Measurements from ENCODE around the gene DDX24.

The DDX24 gene

DNA sequence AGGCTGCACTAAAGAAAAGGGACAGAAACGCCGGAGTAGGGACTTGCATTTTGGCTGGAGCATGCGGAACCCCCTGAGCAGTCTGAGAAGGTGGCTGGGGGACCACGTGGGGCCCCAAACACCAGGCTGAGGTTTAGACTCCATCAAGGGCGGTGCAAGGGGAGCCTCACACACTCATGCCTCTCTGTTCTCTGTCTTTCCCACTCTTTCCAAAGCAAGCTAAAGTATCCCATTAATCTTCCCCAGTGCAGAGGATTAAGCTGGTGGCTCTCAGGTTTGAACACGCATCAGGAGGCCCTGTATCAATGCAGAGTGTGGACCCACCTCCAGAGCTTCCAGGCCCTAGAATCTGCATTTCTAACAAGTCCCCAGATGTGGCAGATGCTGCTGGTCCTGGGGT, 70.4 kb downstream of the DDX24 start:
- Histone ChIP-seq H3K23ac (ENCODE audit: low read length) (no peak overlapping the region), H2AK5ac (ENCODE audit: low read length) (no peak overlapping the region), H3K4me2 (ENCODE audit: low read length) (no peak overlapping the region), H2BK15ac (replicated peaks; ENCODE audit: low read depth) (no peak overlapping the region), H3K4ac (ENCODE audit: low read depth, low read length) (no peak overlapping the region), H4K5ac (ENCODE audit: low read length) (no peak overlapping the region), H3K4me1 (ENCODE audit: control insufficient read depth, low read depth, low read length) (no peaks in the 10 kb centered on the region), H4K8ac (ENCODE audit: low read depth, low read length) (no peak overlapping the region), H3K79me1 (ENCODE audit: low read length) (no peaks in the 10 kb centered on the region), H3K27me3 (ENCODE audit: insufficient read depth, low read length, poor library complexity) (no peaks in the 10 kb centered on the region), H3K27ac (ENCODE audit: low read depth, low read length) (no peak overlapping the region), H3K36me3 (ENCODE audit: control insufficient read depth, insufficient read depth, low read length) (no peaks in the 10 kb centered on the region), H3K9ac (ENCODE audit: low read length) (no peak overlapping the region), H2BK120ac (ENCODE audit: low read depth, low read length) (no peak overlapping the region), H2BK5ac (ENCODE audit: low read length) (no peak overlapping the region), H3K56ac (ENCODE audit: low read length) (no peak overlapping the region), H3K18ac (ENCODE audit: low read length) (no peak overlapping the region), H3K79me2 (ENCODE audit: control insufficient read depth, insufficient read depth, low read length) (no peaks in the 10 kb centered on the region), H3K4me3 (ENCODE audit: low read length) (no peak overlapping the region)
- no CpG with 5 or more reads among the region's 6 CpGs for WGBS (ENCODE audit: extremely low coverage, insufficient coverage, low lambda C conversion rate)
- DNase-seq: no peak

- Histone ChIP-seq H3K4me1 (ENCODE audit: control insufficient read depth, low read depth, low read length) (no peaks in the 10 kb centered on the region), H2BK15ac (replicated peaks; ENCODE audit: low read depth) (no peak overlapping the region), H3K23ac (ENCODE audit: low read length) (no peak overlapping the region), H3K18ac (ENCODE audit: low read length) (no peak overlapping the region), H3K27me3 (ENCODE audit: insufficient read depth, low read length, poor library complexity) (no peaks in the 10 kb centered on the region), H3K4me3 (ENCODE audit: low read length) (no peak overlapping the region), H4K5ac (ENCODE audit: low read length) (no peak overlapping the region), H3K27ac (ENCODE audit: low read depth, low read length) (no peak overlapping the region), H3K79me1 (ENCODE audit: low read length) (no peaks in the 10 kb centered on the region), H4K8ac (ENCODE audit: low read depth, low read length) (no peak overlapping the region), H3K56ac (ENCODE audit: low read length) (no peak overlapping the region), H3K36me3 (ENCODE audit: control insufficient read depth, insufficient read depth, low read length) (no peaks in the 10 kb centered on the region), H2BK120ac (ENCODE audit: low read depth, low read length) (no peak overlapping the region), H2AK5ac (ENCODE audit: low read length) (no peak overlapping the region), H3K4me2 (ENCODE audit: low read length) (no peak overlapping the region), H3K4ac (ENCODE audit: low read depth, low read length) (no peak overlapping the region), H3K9ac (ENCODE audit: low read length) (no peak overlapping the region), H3K79me2 (ENCODE audit: control insufficient read depth, insufficient read depth, low read length) (no peaks in the 10 kb centered on the region), H2BK5ac (ENCODE audit: low read length) (no peak overlapping the region)
- no CpG with 5 or more reads among the region's 4 CpGs for WGBS (ENCODE audit: extremely low coverage, insufficient coverage, low lambda C conversion rate)
- no peak for DNase-seq
Observed at GRCh38 chr14:94009767-94010166, 71.2 kb downstream of the DDX24 start.

GRCh38 chr14:94008234-94008633, 72.8 kb downstream of the DDX24 start:
- H3K79me1 ChIP-seq (ENCODE audit: low read length): no peaks in the 10 kb centered on the region
- no peaks in the 10 kb centered on the region for H3K36me3 ChIP-seq (ENCODE audit: control insufficient read depth, insufficient read depth, low read length)
- no peak overlapping the region for H2AK5ac ChIP-seq (ENCODE audit: low read length)
- WGBS (ENCODE audit: extremely low coverage, insufficient coverage, low lambda C conversion rate): no CpG with 5 or more reads among the region's 3 CpGs
- no peaks in the 10 kb centered on the region for H3K79me2 ChIP-seq (ENCODE audit: control insufficient read depth, insufficient read depth, low read length)
- H3K27me3 ChIP-seq (ENCODE audit: insufficient read depth, low read length, poor library complexity): no peaks in the 10 kb centered on the region
- H3K18ac ChIP-seq (ENCODE audit: low read length): no peak overlapping the region
- H2BK5ac ChIP-seq (ENCODE audit: low read length): no peak overlapping the region
- no peak overlapping the region for H3K9ac ChIP-seq (ENCODE audit: low read length)
- no peak overlapping the region for H4K5ac ChIP-seq (ENCODE audit: low read length)
- no peaks in the 10 kb centered on the region for H3K4me1 ChIP-seq (ENCODE audit: control insufficient read depth, low read depth, low read length)
- no peak overlapping the region for H3K4me2 ChIP-seq (ENCODE audit: low read length)
- H2BK120ac ChIP-seq (ENCODE audit: low read depth, low read length): no peak overlapping the region
- H3K27ac ChIP-seq (ENCODE audit: low read depth, low read length): no peak overlapping the region
- no peak overlapping the region for H3K56ac ChIP-seq (ENCODE audit: low read length)
- no peak overlapping the region for H4K8ac ChIP-seq (ENCODE audit: low read depth, low read length)
- DNase-seq: no peak
- no peak overlapping the region for H3K4ac ChIP-seq (ENCODE audit: low read depth, low read length)
- no peak overlapping the region for H3K23ac ChIP-seq (ENCODE audit: low read length)
- no peak overlapping the region for H3K4me3 ChIP-seq (ENCODE audit: low read length)
- H2BK15ac ChIP-seq (replicated peaks; ENCODE audit: low read depth): no peak overlapping the region

- no CpG with 5 or more reads among the region's 14 CpGs for WGBS (ENCODE audit: extremely low coverage, insufficient coverage, low lambda C conversion rate)
- Histone ChIP-seq H4K5ac (ENCODE audit: low read length) (no peak overlapping the region), H3K9ac (ENCODE audit: low read length) (no peak overlapping the region), H2BK120ac (ENCODE audit: low read depth, low read length) (no peak overlapping the region), H3K18ac (ENCODE audit: low read length) (no peak overlapping the region), H3K4me2 (ENCODE audit: low read length) (no peak overlapping the region), H3K4ac (ENCODE audit: low read depth, low read length) (no peak overlapping the region), H3K4me3 (ENCODE audit: low read length) (no peak overlapping the region), H3K23ac (ENCODE audit: low read length) (no peak overlapping the region), H3K4me1 (ENCODE audit: control insufficient read depth, low read depth, low read length) (no peaks in the 10 kb centered on the region), H3K79me2 (ENCODE audit: control insufficient read depth, insufficient read depth, low read length) (no peaks in the 10 kb centered on the region), H2BK5ac (ENCODE audit: low read length) (no peak overlapping the region), H3K27ac (ENCODE audit: low read depth, low read length) (no peak overlapping the region), H4K8ac (ENCODE audit: low read depth, low read length) (no peak overlapping the region), H3K56ac (ENCODE audit: low read length) (no peak overlapping the region), H2AK5ac (ENCODE audit: low read length) (no peak overlapping the region), H2BK15ac (replicated peaks; ENCODE audit: low read depth) (no peak overlapping the region), H3K36me3 (ENCODE audit: control insufficient read depth, insufficient read depth, low read length) (no peaks in the 10 kb centered on the region), H3K79me1 (ENCODE audit: low read length) (no peaks in the 10 kb centered on the region), H3K27me3 (ENCODE audit: insufficient read depth, low read length, poor library complexity) (no peaks in the 10 kb centered on the region)
- DNase-seq: peak; percentile 31
Observed at GRCh38 chr14:94005324-94006073, 75.5 kb downstream of the DDX24 start.

DNA sequence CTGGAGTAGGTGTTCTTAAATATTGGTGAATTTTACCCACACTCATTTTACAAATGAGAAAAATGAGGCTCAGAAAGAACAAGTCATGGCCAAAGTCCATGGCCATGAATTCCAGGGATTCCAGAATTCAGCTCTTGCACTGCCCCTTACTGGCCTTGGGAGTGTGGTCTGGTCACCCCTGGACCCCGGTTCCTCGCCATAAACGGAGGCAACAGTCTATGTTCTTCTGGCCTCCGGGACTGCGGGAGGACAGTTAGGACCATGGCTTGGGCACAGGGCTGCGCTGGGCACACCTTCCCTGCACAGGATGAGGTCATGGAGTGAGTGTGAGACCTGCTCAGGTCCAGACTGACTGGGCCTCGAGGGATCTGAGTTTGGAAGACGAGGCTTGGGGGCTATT, 77.0 kb downstream of the DDX24 start:
- Histone ChIP-seq H3K23ac (ENCODE audit: low read length) (no peak overlapping the region), H3K4ac (ENCODE audit: low read depth, low read length) (no peak overlapping the region), H3K4me1 (ENCODE audit: control insufficient read depth, low read depth, low read length) (no peaks in the 10 kb centered on the region), H3K27me3 (ENCODE audit: insufficient read depth, low read length, poor library complexity) (no peaks in the 10 kb centered on the region), H2AK5ac (ENCODE audit: low read length) (no peak overlapping the region), H3K79me1 (ENCODE audit: low read length) (no peaks in the 10 kb centered on the region), H3K9ac (ENCODE audit: low read length) (no peak overlapping the region), H2BK120ac (ENCODE audit: low read depth, low read length) (no peak overlapping the region), H3K18ac (ENCODE audit: low read length) (no peak overlapping the region), H4K8ac (ENCODE audit: low read depth, low read length) (no peak overlapping the region), H3K56ac (ENCODE audit: low read length) (no peak overlapping the region), H4K5ac (ENCODE audit: low read length) (no peak overlapping the region), H3K79me2 (ENCODE audit: control insufficient read depth, insufficient read depth, low read length) (no peaks in the 10 kb centered on the region), H3K36me3 (ENCODE audit: control insufficient read depth, insufficient read depth, low read length) (no peaks in the 10 kb centered on the region), H3K4me3 (ENCODE audit: low read length) (no peak overlapping the region), H3K27ac (ENCODE audit: low read depth, low read length) (no peak overlapping the region), H2BK5ac (ENCODE audit: low read length) (no peak overlapping the region), H2BK15ac (replicated peaks; ENCODE audit: low read depth) (no peak overlapping the region), H3K4me2 (ENCODE audit: low read length) (no peak overlapping the region)
- no CpG with 5 or more reads among the region's 8 CpGs for WGBS (ENCODE audit: extremely low coverage, insufficient coverage, low lambda C conversion rate)
- no peak for DNase-seq

- no peak overlapping the region for H3K4me3 ChIP-seq (ENCODE audit: low read length)
- H2BK5ac ChIP-seq (ENCODE audit: low read length): no peak overlapping the region
- H3K36me3 ChIP-seq (ENCODE audit: control insufficient read depth, insufficient read depth, low read length): no peaks in the 10 kb centered on the region
- H3K27me3 ChIP-seq (ENCODE audit: insufficient read depth, low read length, poor library complexity): no peaks in the 10 kb centered on the region
- H4K5ac ChIP-seq (ENCODE audit: low read length): no peak overlapping the region
- H3K79me1 ChIP-seq (ENCODE audit: low read length): no peaks in the 10 kb centered on the region
- H3K79me2 ChIP-seq (ENCODE audit: control insufficient read depth, insufficient read depth, low read length): no peaks in the 10 kb centered on the region
- WGBS (ENCODE audit: extremely low coverage, insufficient coverage, low lambda C conversion rate): no CpG with 5 or more reads among the region's 4 CpGs
- no peaks in the 10 kb centered on the region for H3K4me1 ChIP-seq (ENCODE audit: control insufficient read depth, low read depth, low read length)
- no peak overlapping the region for H3K56ac ChIP-seq (ENCODE audit: low read length)
- H4K8ac ChIP-seq (ENCODE audit: low read depth, low read length): no peak overlapping the region
- H2BK120ac ChIP-seq (ENCODE audit: low read depth, low read length): no peak overlapping the region
- no peak overlapping the region for H3K4me2 ChIP-seq (ENCODE audit: low read length)
- H3K9ac ChIP-seq (ENCODE audit: low read length): no peak overlapping the region
- no peak overlapping the region for H3K4ac ChIP-seq (ENCODE audit: low read depth, low read length)
- H2AK5ac ChIP-seq (ENCODE audit: low read length): no peak overlapping the region
- no peak for DNase-seq
- no peak overlapping the region for H2BK15ac ChIP-seq (replicated peaks; ENCODE audit: low read depth)
- no peak overlapping the region for H3K18ac ChIP-seq (ENCODE audit: low read length)
- H3K27ac ChIP-seq (ENCODE audit: low read depth, low read length): no peak overlapping the region
- no peak overlapping the region for H3K23ac ChIP-seq (ENCODE audit: low read length)
Observed at GRCh38 chr14:94003397-94003796, 77.6 kb downstream of the DDX24 start.

Data from mesendoderm (in vitro differentiated cells).